ENCODE measurements around the gene FRMD5. TPM values are rescaled to one million over a fixed set of nuclear protein-coding genes. Genes with fewer than 3 reads are reported as not detected.
"Not testable (repeated sequence)": the region's sequence is repeated elsewhere in the genome, so short reads cannot be mapped to it uniquely, and the experiment has no call there.

FRMD5 gene
- total RNA-seq, 1 donor from 2014 or later: 42.5 TPM

- intact Hi-C loops (cut with micrococcal nuclease); ATAC-seq; DNase-seq: not testable (repeated sequence)
Observed at GRCh38 chr15:43830691-43831275, 364.3 kb downstream of the FRMD5 start.

GRCh38 chr15:43829951-43830540 lies 365.0 kb downstream of the FRMD5 start:
- DNase-seq; ATAC-seq; intact Hi-C loops (cut with micrococcal nuclease): not testable (repeated sequence)

- DNase-seq: no peak
- intact Hi-C loops (cut with micrococcal nuclease): no loop called here
- no peak for ATAC-seq
Observed at GRCh38 chr15:43828061-43828657, 366.9 kb downstream of the FRMD5 start.

GRCh38 chr15:43826508-43827341 lies 368.3 kb downstream of the FRMD5 start, which contains the start of gene WDR76:
Gene WDR76 (plus strand): TSS chr15:43827002. CDS start chr15:43827033, 31 bp downstream.
- ATAC-seq (peak; percentile 83), DNase-seq (peak; percentile 88)
- intact Hi-C loops (cut with micrococcal nuclease): no loop called here

- intact Hi-C loops (cut with micrococcal nuclease): no loop called here
- ATAC-seq (no peak), DNase-seq (no peak)
Observed at GRCh38 chr15:43826029-43826507, 369.0 kb downstream of the FRMD5 start.

GRCh38 chr15:43825305-43825704 lies 369.8 kb downstream of the FRMD5 start:
- intact Hi-C loops (cut with micrococcal nuclease); DNase-seq; ATAC-seq: not testable (repeated sequence)

GRCh38 chr15:43824302-43825246 lies 370.5 kb downstream of the FRMD5 start, which contains the start of gene MFAP1:
Gene MFAP1 (minus strand): TSS chr15:43824690. CDS start chr15:43824569, 121 bp downstream.
- DNase-seq: peak; percentile 94
- intact Hi-C loops (cut with micrococcal nuclease): no loop called here

GRCh38 chr15:43821505-43821904 lies 373.6 kb downstream of the FRMD5 start:
- intact Hi-C loops (cut with micrococcal nuclease): no loop called here
- ATAC-seq (no peak), DNase-seq (no peak)

More at GRCh38 chr15:43824302-43825246, 370.5 kb downstream of the FRMD5 start, which contains the start of gene MFAP1:
- peak; percentile 96 for ATAC-seq

Other genes with a start within 250 kb of the FRMD5 start
- 29.9 TPM for gene GOLM2, start 93.4 kb upstream of the FRMD5 start, total RNA-seq
- gene CTDSPL2, start 232.4 kb upstream of the FRMD5 start, total RNA-seq: 17.2 TPM